ENCODE results near the gene SEC22C. TPM values are rescaled to one million over a fixed set of nuclear protein-coding genes. Genes with fewer than 3 reads are reported as not detected.

The SEC22C gene
- total RNA-seq, result 69.3 and 78.6 TPM in 2 replicates

GRCh38 chr3:42581709-42582473 is at the start of gene SEC22C:
Gene SEC22C (minus strand): TSS chr3:42581967. CDS start chr3:42569046, 12,921 bp downstream.
- peak; percentile 29 for TF ChIP-seq CTCF (IDR thresholded peaks at IDR 0.05; ENCODE audit: insufficient read depth, low read depth, low read length)
- DNase-seq (ENCODE audit: low read depth), result peak; percentile 91
- H3K4me3 ChIP-seq (ENCODE audit: low read depth, low read length), result peak within 1 kb of the TSS; percentile 86

- DNase-seq (ENCODE audit: low read depth), result no peak
- peak; percentile 52 for TF ChIP-seq CTCF (IDR thresholded peaks at IDR 0.05; ENCODE audit: insufficient read depth, low read depth, low read length)
- no peak overlapping the region for H3K4me3 ChIP-seq (ENCODE audit: low read depth, low read length)
Observed at GRCh38 chr3:42613462-42613861, 31.7 kb upstream of the SEC22C start.

- no peak for TF ChIP-seq CTCF (IDR thresholded peaks at IDR 0.05; ENCODE audit: insufficient read depth, low read depth, low read length)
- H3K4me3 ChIP-seq (ENCODE audit: low read depth, low read length), result no peak overlapping the region
- no peak for DNase-seq (ENCODE audit: low read depth)
Observed at GRCh38 chr3:42612928-42613327, 31.2 kb upstream of the SEC22C start.

GRCh38 chr3:42612217-42612616 is 30.4 kb upstream of the SEC22C start:
- no peak overlapping the region for H3K4me3 ChIP-seq (ENCODE audit: low read depth, low read length)
- no peak for TF ChIP-seq CTCF (IDR thresholded peaks at IDR 0.05; ENCODE audit: insufficient read depth, low read depth, low read length)
- no peak for DNase-seq (ENCODE audit: low read depth)

GRCh38 chr3:42610976-42611375 is 29.2 kb upstream of the SEC22C start:
- no peak for DNase-seq (ENCODE audit: low read depth)

GRCh38 chr3:42608581-42608980 is 26.8 kb upstream of the SEC22C start:
- H3K4me3 ChIP-seq (ENCODE audit: low read depth, low read length), result no peak overlapping the region
- peak; percentile 48 for DNase-seq (ENCODE audit: low read depth)

More at GRCh38 chr3:42610976-42611375, 29.2 kb upstream of the SEC22C start:
- H3K4me3 ChIP-seq (ENCODE audit: low read depth, low read length), result no peak overlapping the region
- TF ChIP-seq CTCF (IDR thresholded peaks at IDR 0.05; ENCODE audit: insufficient read depth, low read depth, low read length), result no peak

More at GRCh38 chr3:42608581-42608980, 26.8 kb upstream of the SEC22C start:
- no peak for TF ChIP-seq CTCF (IDR thresholded peaks at IDR 0.05; ENCODE audit: insufficient read depth, low read depth, low read length)
